Panc1 (cell line): ENCODE results near the gene ATP8B3.

Source experiments
- CTCF ChIP-seq: fragments of 450-650 bp; IDR thresholded peaks from 2 replicates; pipeline ENCODE4 v1.5.1; 2017; ENCODE audit warnings: mild to moderate bottlenecking
- POLR2AphosphoS5 ChIP-seq: IDR thresholded peaks from 2 replicates; pipeline ENCODE4 v1.6.1; 2012; ENCODE audit warnings: mild to moderate bottlenecking, low read depth, low read length, moderate library complexity
- SIN3A ChIP-seq: IDR thresholded peaks from 2 replicates; pipeline ENCODE4 v1.6.1; 2012; ENCODE audit warnings: low read depth, mild to moderate bottlenecking, low read length, moderate library complexity, borderline replicate concordance; ENCODE audit not compliant: insufficient read depth
- TCF7L2 ChIP-seq: IDR thresholded peaks from 2 replicates; pipeline ENCODE4 v1.6.1; 2011; ENCODE audit warnings: mild to moderate bottlenecking, low read depth, low read length, inconsistent platforms
- TF ChIP-seq, protein P1 (sequence below), 2 experiments: IDR thresholded peaks; 2 replicates each; pipeline ENCODE4 v1.6.1; 2011 to 2012; ENCODE audit warnings: low read depth in 2 of 2, control low read depth in 1 of 2, low read length in 1 of 2, mild to moderate bottlenecking in 1 of 2, moderate library complexity in 1 of 2; ENCODE audit not compliant: insufficient read depth in 1 of 2

DNA sequence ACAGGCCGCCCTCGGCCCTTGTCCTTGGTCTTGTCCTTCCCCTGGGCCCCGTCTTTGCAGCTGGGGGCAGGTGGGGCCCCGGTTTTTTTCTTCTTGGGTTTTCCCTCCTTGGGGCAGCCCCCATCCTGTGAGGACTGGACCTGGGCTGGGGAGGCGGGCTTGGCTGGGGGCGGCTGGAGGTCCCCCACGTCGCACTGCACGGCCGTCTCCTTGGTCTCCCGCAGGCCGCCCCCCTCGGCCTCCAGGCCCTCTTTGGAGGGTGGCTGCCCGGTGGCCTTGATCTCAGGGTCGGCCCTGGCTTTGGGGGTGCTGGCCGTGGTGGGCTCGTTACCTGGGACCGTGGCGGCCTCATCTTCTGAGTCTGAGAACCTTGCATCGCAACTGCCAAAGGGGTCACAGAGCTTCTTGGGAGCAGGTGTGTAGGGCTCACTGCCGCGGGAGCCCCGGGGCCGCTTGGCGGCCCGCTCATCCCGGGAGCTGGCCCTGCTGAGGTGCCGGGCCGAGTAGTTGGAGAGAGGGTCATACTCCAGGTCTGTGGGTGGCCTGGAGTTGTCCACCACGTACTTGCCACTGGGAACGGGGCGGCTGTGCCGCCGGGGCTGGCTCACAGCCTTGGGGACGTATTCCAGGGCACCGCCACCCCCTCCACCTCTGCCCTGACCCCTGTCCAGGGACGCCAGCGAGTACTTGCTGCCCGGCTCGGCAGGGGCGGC, 15.6 kb upstream of the ATP8B3 start:
- TF ChIP-seq CTCF = no peak
- no peak for TF ChIP-seq POLR2AphosphoS5
- TF ChIP-seq SIN3A = no peak
- no peak for TF ChIP-seq TCF7L2
- TF ChIP-seq, protein P1, sequence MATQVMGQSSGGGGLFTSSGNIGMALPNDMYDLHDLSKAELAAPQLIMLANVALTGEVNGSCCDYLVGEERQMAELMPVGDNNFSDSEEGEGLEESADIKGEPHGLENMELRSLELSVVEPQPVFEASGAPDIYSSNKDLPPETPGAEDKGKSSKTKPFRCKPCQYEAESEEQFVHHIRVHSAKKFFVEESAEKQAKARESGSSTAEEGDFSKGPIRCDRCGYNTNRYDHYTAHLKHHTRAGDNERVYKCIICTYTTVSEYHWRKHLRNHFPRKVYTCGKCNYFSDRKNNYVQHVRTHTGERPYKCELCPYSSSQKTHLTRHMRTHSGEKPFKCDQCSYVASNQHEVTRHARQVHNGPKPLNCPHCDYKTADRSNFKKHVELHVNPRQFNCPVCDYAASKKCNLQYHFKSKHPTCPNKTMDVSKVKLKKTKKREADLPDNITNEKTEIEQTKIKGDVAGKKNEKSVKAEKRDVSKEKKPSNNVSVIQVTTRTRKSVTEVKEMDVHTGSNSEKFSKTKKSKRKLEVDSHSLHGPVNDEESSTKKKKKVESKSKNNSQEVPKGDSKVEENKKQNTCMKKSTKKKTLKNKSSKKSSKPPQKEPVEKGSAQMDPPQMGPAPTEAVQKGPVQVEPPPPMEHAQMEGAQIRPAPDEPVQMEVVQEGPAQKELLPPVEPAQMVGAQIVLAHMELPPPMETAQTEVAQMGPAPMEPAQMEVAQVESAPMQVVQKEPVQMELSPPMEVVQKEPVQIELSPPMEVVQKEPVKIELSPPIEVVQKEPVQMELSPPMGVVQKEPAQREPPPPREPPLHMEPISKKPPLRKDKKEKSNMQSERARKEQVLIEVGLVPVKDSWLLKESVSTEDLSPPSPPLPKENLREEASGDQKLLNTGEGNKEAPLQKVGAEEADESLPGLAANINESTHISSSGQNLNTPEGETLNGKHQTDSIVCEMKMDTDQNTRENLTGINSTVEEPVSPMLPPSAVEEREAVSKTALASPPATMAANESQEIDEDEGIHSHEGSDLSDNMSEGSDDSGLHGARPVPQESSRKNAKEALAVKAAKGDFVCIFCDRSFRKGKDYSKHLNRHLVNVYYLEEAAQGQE (IDR thresholded peaks at IDR 0.05; ENCODE audit: insufficient read depth in 1 of 2, low read depth in 2 of 2, low read length in 1 of 2) = no peak
